Renal cortex interstitium (tissue), 11 donors: ENCODE results near the gene ACP5. TPM values are rescaled to one million over a fixed set of nuclear protein-coding genes. Genes with fewer than 3 reads are reported as not detected.

Experiments
- DNase-seq, 11 donors: peaks; one replicate each; pipeline ENCODE4 v3.0.0-alpha.2; 2013; ENCODE audit warnings: low read depth in 9 of 11, low spot score in 4 of 11; ENCODE audit errors: extremely low read depth in 1 of 11
- polyA plus RNA-seq, 3 donors: library from polyadenylated mRNA; unstranded; fragments of 120-200 nt; gene quantifications; one replicate each; pipeline ENCODE4 v1.2.1, GENCODE V29; 2013; ENCODE audit not compliant: insufficient read length in 3 of 3

ACP5 gene
- polyA plus RNA-seq, 3 donors: 12.3 to 21.6 (median 12.9) TPM

DNA sequence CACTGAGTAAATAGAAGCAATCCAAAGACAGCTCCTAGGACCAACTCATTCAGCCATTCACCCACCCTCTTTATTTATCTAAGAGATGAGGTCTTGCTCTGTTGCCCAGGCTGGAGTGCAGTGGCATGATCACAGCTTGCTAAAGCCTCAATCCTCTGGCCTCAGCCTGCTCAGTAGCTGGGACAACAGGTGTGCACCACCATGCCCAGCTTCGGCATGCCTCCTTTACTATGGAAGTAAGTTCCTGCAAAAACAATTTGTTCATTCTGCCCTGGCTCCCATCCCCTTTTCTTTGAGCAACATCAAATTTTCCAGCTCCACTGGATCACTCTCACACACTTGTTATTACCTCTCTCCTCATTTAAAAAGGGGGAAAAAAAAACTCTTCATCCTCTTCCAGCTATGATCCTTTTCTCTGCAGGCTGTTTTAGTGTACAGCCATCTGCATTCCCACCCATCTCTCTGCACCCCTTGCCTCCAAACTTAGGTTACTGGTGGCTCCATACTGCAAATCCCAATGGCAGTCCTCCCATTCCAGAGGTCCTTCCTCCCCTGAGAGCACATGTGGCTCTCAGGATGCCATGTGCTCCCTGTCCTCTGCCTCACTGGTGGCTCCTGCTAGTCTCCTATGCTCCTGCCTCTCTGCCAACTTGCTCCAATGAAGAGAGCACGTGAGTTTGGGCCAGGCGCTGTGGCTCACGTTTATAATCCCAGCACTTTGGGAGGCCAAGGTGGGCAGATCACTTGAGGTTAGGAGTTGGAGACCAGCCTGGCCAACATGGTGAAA lies 20.6 kb downstream of the ACP5 start:
- DNase-seq: no peak

DNA sequence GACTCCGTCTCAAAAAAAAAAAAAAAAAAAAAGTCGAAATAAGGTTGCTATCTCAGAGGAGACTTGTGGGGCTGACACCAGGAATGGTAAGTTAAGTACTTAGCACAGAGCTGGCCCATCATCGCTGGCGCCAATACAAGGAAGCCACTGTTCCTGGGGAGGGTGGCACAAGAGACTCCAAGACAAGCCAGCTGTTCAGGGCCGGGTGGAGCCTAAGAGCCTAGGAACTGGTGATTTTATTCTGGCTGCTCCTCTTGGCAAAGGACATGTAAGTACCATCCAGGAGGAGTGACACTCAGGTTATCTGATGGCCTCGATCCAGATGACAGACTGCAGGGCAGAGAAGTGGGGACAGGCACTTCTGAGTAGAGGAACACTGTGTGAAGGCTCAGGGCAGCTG lies 22.2 kb downstream of the ACP5 start:
- DNase-seq: no peak

DNA sequence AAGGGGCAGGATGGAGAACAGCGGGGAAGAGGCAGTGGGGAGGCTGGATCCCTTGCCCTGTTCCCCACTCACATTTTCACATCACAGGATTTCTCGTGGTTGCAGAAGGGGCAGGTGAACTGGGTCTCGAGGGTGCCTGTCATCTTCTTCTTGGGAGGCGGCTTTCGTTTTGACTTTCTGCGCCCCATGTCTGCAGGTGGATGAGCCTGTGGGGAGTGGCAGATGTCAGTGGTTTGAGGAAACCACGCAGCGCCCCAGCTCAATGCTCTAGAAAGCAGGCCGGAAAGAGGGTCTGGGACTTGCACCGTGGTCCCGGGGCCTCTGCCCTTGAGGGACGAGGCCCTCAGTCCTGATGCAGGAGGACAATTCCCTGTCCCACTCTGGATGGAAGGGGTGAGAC lies 23.3 kb downstream of the ACP5 start:
- DNase-seq: no peak

DNA sequence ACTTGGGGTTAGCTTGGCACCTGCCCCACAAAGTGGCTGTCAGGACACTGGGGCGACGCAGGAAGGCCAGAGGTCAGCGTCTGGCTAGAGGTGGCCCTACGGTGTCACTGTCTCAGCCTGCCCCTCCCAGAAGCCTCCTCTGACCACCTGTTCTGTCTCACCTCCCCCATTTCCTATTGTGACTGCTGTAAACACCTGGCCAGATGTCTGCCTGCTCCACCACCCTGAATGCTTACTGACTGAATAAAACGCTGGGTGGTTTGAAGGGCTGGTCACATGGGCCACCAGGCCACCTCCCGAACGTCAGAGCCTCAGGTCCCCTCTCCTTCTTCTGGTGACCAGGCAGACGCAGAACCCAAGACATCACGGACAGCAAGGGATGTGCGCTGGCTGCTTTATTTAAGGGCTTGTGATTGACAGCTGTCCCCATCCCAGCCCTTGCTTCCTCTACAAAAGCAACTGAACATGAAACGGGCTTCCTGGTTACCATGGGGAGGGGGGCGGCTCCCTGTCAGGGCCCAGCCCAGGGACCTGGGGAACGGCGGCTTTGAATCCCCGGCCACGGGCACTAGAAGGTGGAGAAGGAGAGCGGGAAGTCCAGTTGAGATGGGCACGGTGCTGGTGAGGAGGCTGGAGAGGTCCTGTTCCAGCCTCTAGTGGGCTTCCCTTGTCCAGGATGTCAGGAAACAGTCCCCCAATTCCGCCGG lies 24.6 kb downstream of the ACP5 start:
- no peak for DNase-seq

DNA sequence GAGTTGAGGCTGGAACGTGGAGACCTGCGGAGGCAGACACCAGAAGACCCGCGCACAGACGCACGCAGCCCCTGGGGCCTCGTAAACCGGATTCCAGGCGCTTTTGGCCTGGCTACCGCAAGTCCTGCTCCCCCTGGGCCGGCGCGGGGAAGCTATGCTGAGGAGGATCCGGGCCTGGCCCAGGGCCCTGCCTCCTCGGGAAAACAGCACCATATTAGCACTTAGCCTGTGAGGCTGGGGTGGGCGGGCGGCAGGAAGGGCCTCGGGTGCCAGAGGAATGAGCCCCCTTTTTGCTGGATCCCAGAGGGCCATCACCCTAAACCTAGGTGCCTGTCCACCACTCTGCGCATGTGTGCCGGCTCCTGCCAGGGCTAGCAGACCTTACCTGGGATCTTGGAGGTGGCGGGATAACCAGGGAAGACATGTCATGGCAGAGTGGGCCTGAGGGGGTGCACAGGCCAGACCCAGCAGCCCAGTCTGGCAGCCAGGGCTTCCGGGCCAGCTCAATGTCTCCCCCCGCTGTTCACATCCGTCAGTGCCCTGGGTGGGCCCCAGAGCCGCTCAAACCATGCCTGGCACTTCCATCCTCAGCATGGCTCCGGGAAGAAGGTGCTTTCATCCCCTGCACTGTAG lies 25.7 kb downstream of the ACP5 start:
- no peak for DNase-seq

DNA sequence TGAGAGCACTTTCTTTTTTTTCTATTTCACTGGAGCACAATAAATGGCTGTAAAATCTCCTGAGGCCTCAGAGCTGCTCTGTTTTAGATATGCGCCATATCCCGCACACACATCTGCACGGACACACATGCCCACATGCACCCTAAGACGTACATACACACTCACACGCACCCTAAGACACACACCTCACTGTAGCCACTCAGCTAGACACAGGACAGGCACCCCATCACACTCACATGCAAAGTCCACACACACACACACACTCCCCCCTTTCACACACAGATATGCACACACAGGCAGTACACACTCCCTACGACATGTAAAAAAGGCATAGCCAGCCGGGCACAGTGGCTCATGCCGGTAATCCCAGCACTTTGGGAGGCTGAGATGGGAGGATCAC lies 27.2 kb downstream of the ACP5 start:
- no peak for DNase-seq

DNA sequence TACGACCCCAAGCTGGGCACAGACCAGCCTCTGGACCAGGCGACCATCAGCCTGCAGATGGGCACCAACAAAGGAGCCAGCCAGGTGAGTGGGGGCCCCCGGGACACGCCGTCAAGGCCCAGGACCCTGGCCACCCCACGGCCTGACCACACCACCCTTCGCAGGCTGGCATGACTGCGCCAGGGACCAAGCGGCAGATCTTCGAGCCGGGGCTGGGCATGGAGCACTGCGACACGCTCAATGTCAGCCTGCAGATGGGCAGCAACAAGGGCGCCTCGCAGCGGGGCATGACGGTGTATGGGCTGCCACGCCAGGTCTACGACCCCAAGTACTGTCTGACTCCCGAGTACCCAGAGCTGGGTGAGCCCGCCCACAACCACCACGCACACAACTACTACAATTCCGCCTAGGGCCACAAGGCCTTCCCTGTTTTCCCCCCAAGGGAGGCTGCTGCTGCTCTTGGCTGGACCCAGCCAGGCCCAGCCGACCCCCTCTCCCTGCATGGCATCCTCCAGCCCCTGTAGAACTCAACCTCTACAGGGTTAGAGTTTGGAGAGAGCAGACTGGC lies 28.0 kb downstream of the ACP5 start:
- no peak for DNase-seq

DNA sequence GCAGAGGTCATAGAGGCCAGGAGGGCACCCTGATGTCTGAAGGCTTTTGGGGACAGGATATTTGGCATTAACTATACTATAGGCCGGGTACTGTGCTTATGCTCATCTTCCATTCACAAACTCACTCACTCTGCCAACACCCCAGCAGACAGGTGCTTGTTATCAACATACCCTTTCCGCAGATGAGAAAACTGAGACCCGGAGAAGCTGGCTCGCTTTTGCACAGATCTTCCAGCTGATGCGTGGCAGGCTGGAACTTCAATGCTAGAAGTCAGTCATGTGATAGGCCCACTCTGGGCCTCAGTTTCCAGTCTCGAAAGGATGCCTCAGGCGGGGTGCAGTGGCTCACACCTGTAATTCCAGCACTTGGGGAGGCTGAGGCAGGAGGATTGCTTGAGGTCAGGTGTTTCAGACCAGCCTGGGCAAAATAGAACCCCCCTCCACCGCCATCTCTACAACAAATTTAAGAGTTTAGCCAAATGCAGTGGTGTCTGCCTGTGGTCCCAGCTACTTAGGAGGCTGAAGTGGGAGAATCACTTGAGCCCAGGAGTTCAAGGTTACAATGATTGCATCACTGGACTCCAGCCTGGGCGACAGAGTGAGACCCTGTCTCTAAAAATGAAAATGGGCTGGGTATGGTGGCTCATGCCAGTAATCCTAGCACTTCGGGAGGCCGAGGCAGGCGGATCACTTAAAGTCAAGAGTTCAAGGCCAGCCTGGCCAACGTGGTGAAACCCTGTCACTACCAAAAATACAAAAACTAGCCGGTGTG lies 29.3 kb downstream of the ACP5 start:
- DNase-seq: no peak

DNA sequence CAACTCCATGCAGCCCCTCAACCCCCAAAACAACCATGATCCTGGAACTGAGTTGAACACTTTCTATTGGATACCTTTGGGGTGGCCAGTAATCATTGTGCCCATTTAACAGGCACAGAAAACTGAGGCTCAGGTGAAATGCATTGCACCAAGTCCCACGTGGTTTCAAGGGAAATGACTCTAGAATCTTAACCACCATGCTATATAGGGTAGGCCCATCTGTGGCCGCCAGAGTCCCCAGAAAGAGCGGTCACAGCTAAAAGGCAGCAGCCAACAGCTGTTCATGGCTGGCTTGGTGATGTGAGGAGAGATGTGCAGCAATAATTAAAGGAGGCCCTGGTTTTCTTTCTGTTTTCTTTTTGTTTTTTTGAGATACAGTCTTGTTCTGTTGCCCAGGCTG lies 36.2 kb downstream of the ACP5 start:
- no peak for DNase-seq

DNA sequence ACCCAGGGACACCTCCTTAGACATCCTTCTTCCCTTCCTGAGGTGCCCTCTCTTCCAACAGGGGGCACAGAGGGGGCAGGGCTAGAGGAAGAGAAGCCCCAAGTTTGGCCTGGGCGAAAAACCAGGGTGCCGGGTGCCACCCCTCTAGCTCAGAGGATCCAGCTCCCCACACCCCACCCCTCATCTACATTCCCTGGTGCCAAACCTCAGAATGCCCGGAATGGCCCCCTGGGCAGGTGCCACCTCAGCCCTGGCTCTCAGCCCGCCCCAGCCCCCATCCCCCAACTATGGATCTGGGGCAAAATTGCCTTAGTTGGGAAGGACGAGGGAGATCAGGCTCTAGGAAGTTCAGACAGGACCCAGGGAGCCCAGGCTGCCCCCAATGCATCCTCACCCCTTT lies 36.8 kb downstream of the ACP5 start:
- DNase-seq: no peak

DNA sequence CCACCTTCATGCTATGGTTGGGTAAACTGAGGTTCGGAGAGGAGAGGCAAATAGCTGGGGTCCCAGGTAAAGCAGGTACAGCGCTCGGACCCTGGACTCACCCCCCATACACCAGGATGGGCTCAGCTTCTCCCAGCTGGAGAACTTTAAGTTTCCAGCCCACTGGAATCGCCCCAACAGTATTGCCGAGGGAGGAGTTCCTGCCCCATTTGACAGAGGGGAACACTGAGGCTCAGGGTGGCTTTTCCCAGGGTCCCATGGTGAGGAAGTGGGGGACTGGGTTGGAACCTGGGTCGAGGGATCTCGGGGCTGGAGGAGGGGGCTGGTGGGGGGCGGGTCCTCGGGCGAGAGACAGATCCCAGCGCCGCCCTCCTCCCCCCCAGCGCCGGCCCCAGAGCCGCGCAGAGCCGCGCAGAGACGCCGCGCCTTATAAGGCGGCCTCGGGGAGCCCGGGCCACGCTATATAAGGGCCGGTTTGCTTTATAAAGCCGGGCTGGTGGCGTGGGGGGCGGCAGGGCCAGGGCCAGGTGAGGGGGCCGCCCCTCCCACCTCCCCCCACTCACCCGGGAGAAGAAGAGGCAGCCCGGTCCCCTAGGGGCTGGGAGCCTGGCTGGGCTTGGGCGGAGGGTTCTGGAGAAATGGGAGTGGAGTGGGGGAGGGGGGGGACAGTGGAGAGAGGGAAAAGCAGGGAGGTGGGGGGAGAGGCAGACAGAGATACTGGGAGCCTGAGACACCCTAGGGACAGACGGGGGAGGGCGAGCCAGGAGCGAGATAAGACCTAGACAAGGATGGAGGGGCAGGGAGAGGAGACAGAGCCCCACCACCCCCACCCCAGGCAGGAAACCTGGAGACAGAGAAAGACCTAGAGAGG lies 37.7 kb downstream of the ACP5 start:
- DNase-seq: no peak

DNA sequence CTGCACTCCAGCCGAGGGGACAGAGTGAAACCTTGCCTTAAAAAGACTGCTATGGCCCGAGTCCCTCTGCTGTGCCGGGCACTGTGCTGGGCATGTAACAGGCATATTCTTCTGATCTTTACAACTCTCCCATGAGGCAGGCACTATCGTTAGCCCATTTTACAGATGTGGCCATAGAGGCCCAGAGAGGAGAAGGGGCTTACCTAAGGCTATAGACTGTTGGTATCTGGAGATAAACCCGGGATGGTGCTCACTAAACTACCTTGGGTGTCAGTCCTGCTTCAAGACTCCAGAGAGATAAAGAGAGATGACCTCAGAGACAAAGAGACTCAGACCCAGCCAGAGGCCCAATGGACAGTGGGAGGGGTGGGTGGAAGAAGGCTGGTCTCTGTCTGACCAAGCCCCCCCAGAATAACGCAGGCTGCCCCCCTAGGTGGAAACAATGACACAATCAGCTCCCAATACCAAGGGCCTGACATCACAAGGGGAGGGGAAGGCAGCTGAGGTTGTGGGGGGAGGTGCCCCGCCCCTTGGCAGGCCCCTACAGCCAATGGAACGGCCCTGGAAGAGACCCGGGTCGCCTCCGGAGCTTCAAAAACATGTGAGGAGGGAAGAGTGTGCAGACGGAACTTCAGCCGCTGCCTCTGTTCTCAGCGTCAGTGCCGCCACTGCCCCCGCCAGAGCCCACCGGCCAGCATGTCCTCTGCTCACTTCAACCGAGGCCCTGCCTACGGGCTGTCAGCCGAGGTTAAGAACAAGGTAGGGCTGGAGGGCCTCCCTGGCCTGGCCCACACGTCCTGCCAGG lies 39.0 kb downstream of the ACP5 start, which contains the start of gene CNN1:
TSS of gene CNN1 (plus strand) at position 620 of the 805 bp plus-strand sequence. CDS start at position 697, 77 bp downstream.
- DNase-seq: no peak

DNA sequence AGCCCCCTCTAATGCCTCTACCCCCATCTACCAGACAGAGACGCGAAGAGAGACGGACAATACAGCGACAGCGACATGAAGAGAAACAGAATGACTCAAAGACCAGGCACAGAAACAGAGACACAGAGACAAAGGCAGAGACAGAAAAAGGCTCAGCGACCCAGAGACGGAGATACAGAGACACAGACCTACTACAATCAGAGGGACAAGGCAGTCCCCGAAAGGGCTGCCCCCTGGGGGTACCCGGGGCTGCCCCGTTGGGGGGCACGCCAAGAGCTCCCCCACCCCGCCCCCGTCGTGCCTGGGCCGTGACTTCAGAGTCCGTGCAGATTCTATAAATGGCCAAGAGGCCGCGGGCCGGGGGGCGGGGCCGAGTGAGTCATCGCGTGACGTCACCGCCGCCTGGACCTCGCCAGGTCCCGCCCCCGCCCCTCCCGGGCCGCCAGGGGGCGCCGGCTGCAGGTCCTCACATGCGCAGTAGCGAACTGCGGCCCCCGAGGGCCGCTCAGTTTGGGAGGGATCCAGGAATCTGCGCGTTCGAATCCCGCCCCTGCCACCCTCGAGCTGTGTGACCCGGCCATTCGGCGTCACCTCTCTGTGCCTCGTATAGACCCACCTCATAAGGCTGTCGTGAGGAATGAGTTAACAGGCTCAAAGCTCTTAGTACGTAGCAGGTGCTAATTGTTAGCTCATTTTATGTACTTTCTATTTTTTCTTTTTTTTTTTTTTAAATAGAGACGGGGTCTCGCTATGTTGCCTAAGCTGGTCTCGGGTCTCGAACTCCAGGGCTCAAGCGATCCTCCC lies 41.5 kb downstream of the ACP5 start:
- DNase-seq: peak in 10 of 11 donors; percentile 52 to 83 (median 78)

DNA sequence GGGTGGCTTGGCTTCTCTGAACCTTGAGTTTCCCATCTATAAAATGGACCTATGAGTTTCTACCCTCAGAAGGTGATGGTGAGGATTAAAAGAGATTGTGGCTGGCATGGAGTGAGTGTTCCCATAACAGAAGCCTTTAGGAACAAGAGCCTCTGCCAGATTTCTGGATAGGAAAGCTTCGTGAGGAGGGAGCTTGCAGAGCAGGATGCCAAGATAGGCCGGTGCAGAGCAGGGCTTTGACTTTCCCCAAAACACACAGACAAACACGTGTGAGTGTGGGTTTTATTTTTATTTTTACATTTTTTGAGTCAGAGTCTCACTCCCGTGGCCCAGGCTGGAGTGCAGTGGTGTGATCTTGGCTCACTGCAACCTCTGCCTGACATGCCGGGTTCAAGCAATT lies 42.5 kb downstream of the ACP5 start:
- DNase-seq: no peak

DNA sequence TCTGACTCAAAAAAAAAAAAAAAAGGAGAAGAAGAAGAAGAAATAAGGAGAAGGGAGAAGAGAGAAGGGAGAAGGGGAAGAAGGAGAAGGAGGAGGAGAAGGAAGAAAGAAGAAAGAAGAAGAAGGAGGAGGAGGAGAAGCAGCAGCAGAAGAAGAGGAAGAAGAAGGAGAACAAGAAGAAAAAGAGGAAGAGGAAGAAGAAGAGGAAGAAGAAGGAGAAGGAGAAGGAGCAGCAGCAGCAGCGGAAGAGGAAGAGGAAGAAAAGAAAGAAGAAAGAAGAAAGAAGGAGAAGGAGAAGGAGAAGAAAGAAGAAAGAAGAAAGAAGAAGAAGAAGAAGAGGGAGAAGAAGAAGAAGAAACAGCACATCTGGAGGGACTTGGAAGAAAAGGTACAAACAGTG lies 42.9 kb downstream of the ACP5 start:
- no peak for DNase-seq

DNA sequence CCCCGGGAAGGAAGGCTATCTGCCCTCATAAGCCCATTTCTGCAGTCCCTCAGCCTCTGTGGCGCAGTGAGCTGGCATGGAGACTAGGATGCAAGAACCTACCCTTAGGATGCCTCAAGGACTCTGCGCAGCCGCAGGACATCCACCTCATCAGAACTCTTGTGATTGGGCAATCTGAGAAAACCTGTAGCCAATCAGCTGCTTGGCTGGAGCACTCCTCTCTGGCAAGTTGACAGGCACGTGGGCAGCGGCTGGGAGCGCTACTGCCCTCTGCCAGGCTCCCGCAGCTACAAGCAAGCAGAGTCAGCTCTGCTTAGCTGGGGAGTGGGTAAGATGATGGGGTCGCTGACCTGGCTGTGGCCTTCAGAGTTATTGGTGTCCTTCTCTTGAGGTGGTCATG lies 47.0 kb downstream of the ACP5 start:
- peak in 3 of 11 donors; percentile 41 to 56 (median 48) for DNase-seq
